D721Med (cell line): ENCODE data around the gene SLC22A31.

Experiments
- DNase-seq: peaks from one replicate; pipeline ENCODE4 v3.0.0; 2011; ENCODE audit warnings: low spot score; ENCODE audit not compliant: insufficient read length
- FAIRE-seq: peaks from 2 replicates; lab custom pipeline; 2011; peaks lifted over from hg19 to GRCh38; lab: Jason Lieb, UNC
- TF ChIP-seq, protein P1 (sequence below): IDR thresholded peaks from 2 replicates; pipeline ENCODE4 v1.5.1; 2012; ENCODE audit warnings: mild to moderate bottlenecking, control low read depth; ENCODE audit not compliant: insufficient read depth; ENCODE audit errors: missing control alignments

Gene SLC22A31

DNA sequence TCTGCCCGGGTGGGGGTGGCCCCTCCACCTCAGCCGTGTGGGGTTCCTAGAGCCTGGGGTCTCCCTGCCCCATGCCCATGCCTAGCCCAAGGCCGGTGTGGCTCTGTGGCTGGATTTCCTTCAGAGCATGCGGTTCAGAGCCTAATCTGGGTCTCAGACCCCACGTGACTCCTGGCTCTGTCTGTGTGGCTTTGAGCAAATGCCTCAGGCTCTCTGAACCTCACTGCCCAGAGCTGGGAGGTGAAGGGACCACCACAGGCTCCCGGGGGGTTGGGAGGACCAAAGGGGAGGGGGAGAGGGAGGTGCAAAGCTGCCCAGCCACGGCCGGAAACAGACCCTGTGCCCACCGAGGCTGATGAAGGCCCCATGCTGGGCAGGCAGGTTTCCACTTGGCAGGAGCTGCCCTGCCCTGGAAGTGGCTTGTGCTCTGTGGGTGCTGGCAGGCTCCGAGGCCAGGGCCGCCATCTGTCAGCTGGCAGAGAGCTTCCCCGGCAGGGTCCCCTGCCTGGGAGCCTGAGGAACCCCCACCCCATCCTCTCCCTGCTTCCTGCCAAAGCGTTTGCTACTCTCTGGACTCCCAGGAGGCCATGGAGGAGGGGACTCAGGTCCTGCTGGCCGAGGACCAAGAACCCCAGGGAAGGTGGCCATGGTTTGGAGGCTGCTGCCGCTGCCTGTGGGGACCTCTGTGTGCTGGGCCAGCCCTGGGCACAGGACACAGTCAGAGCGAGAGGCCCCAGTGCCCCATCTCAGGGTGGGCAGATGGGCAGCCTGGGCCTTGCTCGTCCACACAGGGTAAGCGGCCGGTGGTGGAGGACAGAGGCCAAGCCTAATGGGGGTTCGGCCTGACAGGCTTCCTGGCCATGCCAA is 24.8 kb downstream of the SLC22A31 start:
- TF ChIP-seq, protein P1, sequence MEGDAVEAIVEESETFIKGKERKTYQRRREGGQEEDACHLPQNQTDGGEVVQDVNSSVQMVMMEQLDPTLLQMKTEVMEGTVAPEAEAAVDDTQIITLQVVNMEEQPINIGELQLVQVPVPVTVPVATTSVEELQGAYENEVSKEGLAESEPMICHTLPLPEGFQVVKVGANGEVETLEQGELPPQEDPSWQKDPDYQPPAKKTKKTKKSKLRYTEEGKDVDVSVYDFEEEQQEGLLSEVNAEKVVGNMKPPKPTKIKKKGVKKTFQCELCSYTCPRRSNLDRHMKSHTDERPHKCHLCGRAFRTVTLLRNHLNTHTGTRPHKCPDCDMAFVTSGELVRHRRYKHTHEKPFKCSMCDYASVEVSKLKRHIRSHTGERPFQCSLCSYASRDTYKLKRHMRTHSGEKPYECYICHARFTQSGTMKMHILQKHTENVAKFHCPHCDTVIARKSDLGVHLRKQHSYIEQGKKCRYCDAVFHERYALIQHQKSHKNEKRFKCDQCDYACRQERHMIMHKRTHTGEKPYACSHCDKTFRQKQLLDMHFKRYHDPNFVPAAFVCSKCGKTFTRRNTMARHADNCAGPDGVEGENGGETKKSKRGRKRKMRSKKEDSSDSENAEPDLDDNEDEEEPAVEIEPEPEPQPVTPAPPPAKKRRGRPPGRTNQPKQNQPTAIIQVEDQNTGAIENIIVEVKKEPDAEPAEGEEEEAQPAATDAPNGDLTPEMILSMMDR, result no peak
- FAIRE-seq (no peak), DNase-seq (no peak)

DNA sequence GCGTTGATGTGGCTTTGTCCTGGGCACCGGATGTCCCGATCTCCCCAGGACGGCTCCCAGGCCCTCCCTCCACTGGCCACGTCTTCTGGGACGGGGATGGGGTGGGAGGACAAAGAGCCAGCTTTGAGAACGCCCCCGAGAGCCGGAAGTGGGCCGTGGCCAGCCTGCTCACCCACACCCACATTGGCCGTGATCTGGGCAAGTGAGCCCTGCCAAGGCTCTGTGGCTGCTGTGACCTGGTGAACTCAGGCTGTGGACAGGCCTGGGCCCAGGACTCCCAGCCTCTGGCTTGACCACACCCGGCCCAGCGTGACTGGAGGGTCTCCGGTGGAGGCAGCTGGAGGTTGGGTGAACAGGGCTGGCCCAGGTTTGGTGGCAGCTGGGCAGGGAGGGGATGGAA is 25.5 kb downstream of the SLC22A31 start:
- TF ChIP-seq, protein P1, result no peak
- DNase-seq, result no peak
- no peak for FAIRE-seq

DNA sequence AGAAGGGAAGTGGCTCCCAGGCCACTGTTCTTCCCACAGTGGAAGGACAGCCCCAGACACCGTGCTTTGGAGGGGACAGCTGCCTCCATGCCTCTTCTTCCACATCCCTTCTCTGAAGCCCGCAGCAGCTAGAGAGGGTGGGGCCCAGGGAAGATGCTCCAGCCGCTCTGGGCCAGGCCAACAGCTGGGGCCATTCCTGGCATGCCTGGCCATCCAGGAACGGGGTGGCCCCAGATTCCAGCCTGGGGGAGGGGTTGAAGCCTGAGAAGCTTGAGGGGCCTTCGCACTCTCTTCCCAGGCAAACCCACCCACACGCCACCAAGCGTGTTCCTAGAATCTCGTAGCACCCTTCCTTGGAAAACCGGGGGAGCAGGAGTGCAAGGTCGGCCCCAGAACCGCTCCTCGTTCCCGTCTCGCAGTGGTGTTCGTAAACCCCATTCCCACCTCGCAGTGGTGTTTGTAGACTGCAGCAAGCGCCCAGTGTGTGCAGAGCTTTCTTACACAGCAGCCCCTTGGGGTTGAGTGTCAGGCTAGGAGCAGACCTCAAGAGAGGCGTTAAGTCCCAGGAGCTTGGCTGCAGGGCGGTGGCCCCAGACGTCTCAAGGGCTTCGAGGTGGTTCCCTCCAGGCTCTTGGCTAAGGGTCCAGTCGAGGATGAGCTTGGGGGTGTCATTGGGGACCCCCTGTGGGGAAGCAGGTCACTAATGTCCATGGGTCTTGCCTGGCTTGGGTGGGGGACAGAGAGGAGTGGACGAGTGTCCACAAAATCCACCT is 26.1 kb downstream of the SLC22A31 start:
- TF ChIP-seq, protein P1, result no peak
- FAIRE-seq (no peak), DNase-seq (no peak)

DNA sequence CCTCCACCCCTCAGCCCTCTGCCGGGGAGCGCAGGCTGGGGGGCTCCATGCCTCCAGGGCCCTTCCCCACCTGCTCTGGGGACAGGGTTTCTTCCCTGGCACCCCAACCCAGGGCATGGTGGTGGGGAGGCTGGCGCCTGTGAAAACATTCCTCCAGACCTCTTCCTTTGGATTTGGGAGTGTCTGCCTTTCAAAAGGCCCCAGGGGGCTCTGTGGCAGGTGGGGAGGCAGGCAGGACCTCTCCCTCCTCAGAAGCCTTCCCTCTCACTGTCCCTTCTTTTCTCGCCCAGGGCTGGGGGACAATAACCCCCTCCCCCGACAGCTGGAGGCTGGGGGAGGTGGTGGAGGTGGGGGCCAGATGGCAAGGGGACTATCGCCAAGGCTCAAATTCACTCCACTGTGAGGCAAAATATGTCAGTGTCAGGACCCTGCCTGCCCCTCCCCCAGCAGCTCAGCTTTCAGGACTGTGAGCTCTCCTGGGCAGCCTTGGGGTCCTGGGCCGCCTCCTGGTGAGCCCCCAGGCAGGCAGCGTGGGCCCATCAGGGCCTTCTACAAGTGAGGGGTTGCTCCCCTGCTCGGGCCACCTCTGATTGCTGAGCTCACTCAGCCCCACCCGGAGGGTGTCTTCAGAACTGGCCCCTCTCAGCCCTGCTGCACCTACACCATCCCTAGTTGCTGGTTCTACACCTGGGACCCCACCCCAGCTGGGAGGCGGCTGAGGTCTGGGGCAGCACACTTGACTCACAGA is 27.0 kb downstream of the SLC22A31 start:
- no peak for FAIRE-seq
- TF ChIP-seq, protein P1, result no peak
- DNase-seq, result no peak

DNA sequence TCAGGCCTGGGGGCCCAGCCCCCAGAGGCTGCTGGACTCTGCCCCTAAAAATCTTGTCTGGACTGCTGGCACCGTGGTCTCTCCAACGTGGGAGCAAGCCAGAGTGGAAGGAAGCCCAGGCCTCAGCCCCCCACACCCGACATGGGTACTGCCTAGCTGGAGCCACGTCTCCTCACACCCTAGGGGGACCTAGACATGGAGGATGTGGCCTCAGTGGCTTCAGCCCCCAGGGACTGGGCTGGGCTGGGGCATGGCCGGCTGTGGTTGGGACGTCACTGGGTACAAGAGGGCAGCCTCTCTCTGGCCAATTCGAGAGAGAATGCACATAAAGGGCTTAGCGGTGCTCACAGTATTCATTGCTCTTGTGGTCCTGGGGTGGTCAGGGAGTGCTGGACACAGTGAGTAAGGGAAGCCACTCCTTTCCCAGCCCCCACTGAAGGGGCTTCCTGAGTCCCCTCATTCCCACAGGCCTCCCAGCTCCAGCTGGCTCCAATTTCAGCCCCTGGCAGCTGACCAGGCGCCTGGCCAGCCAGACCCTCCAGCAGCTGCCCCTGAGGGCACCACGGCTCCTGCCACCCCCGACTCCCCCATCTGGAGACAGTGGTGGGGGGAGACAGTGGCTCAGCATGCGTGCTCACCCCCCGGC is 27.7 kb downstream of the SLC22A31 start:
- FAIRE-seq, result no peak
- TF ChIP-seq, protein P1, result no peak
- DNase-seq, result no peak

DNA sequence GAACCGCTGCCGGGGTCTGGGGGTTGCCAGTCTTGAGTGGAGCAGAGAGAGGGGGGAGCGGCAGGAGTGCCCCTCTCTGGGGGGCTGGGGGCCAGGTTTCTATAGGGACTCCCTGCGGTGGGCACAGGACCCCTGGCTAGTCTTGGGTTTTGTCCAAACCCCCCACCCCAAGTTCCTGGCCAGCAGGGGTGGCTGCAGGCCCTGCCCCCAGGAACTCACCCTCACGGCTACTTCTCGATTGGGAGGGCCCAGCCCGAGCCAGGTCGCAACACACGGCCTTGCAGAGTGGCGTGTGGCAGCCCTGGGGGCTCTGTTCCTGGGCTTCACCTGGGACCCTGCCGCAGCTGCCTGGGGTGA is 28.2 kb downstream of the SLC22A31 start:
- TF ChIP-seq, protein P1, result no peak
- DNase-seq (no peak), FAIRE-seq (no peak)
